ENCODE results near the gene PRPSAP1.
"Not testable (repeated sequence)": the region's sequence is repeated elsewhere in the genome, so short reads cannot be mapped to it uniquely, and the experiment has no call there.

PRPSAP1 gene

DNA sequence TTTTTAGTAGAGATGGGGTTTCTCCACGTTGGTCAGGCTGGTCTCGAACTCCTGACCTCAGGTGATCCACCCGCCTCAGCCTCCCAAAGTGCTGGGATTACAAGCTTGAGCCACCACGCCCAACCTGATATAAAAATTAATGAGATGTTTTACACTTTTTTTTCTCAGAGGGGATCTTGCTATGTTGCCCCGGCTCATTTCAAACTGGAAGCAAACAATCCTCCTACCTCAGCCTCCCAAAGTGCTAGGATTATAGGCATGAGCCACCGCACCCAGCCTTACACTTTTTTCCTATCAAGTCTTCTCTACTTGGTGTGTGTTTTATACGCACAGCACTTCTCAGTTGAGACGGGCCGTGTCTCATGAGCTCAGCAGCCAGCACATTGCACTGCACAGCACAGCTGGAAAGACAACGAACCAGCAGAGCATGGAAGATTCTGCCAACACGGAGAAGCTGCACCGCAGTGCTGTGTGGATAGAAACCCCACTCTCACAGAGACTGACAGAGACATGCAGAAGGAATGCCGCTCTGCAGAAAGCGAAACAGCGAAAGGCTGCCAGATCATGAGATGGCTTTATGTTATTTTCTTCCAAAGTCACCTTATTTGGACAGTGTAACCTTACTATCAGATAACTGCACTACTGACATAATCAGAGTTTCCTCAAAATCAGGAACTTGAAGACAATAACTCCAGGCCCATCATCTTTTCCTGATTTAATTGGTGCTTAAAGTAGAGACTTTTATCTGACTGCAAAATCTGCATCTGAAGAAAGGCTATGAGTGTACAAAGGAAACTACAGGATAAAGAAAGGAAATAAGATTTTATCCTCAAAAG, 39.1 kb downstream of the PRPSAP1 start:
- no peak for DNase-seq

DNA sequence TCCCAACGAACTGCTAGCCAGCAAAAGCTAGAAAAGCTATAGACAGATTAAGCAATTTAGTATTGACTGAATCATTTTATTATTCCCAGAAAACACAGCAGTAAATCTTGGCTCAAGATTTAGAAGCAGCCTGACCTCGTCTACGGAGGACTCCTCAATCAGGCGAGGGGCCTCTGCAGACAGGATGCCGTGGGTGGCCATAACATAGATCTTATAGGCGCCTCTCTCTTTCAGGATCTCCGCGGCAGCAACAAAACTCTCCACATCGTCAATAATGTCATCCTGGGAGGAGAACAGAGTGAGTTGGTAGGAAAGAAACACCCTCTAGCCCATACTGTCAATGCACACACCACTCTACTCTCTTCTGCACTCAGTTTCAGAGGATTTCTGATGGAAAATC, 41.0 kb downstream of the PRPSAP1 start:
- no peak for DNase-seq

DNA sequence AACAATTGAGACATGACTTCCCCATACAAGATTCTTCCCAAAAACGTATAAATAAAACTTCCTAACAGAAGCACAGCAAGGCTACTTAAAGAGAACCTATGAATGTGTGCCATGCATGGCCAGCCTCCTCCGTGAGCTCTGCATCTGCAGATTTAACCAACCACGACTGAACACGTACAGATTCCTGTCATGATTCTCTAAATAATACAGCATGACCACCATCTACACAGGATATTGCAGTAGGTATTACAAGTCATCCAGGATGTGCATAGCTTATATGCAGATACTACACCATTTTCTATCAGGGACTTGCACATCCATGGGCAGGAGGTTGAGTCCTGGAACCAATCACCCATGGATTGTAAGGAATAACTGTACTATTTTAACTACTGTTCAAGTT, 44.3 kb downstream of the PRPSAP1 start:
- no peak for DNase-seq

DNA sequence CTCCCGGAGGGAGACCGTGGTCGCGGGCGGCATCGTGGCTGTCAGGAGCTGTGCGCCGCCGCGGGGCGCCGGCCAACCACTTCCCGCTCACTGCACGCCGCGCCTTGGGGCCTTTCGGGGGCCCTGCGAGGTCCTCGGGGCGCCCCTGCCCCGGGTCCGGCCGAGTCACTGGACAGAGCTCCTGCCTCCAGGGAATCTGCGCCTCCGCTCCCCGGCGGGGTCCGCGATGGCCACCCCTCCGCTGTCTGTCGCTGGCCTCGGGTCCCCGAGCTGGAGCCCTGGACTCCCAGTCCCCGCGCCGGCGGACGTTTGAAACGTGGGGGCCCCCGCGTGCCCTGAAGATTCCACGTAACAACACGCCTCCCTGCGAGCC, 45.8 kb downstream of the PRPSAP1 start, which contains the start of gene QRICH2:
Gene QRICH2, minus strand, starts transcription at position 311 of the 373 bp plus-strand sequence. Its CDS starts 278 bp downstream, at position 33.
- DNase-seq = no peak

DNA sequence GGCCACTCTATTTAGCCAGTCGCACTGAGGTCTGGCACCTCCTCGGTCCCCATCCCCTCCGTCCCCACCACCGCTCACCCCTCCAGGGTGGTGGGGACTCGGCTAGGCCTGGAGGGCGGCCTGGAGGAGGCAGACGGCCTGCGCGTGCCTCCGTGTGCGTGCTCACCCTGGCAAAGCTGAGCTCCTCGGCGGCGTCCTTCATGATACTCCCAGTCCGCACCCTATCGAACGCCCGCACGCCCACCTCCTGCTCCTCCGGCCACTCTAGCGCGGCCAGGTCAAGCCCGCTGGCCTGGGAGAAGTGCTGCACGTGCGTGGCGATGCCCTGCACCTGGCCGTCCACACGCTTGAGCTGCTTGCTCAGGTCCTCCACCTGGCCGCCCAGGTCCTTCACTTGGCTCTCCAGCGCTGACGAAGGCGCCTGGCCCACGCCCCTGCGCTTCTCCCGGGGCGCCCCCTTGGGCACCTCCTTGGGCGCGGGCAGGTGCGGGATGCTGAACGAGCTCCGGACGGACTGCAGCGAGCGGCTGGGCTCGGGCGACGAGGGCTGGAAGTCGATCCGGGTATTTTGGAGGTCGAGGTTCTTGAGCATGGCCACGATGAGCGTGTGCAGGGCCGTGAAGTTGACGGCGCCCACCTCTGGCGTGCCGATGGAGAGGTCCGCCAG, 46.3 kb downstream of the PRPSAP1 start:
- DNase-seq = no peak

DNA sequence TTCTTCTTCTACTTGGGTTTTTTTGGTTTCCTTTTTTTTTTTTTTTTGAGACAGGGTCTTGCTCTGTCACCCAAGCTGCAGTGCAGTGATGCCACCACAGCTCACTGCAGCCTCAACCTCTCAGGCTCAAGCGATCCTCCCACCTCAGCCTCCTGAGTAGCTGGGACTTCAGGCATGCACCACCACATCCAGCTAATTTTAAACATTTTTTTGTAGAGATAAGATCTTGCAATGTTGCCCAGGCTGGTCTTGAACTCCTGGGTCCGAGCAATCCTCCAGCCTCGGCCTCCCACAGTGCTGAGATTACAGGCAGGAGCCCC, 48.6 kb downstream of the PRPSAP1 start:
- not testable (repeated sequence) for DNase-seq

DNA sequence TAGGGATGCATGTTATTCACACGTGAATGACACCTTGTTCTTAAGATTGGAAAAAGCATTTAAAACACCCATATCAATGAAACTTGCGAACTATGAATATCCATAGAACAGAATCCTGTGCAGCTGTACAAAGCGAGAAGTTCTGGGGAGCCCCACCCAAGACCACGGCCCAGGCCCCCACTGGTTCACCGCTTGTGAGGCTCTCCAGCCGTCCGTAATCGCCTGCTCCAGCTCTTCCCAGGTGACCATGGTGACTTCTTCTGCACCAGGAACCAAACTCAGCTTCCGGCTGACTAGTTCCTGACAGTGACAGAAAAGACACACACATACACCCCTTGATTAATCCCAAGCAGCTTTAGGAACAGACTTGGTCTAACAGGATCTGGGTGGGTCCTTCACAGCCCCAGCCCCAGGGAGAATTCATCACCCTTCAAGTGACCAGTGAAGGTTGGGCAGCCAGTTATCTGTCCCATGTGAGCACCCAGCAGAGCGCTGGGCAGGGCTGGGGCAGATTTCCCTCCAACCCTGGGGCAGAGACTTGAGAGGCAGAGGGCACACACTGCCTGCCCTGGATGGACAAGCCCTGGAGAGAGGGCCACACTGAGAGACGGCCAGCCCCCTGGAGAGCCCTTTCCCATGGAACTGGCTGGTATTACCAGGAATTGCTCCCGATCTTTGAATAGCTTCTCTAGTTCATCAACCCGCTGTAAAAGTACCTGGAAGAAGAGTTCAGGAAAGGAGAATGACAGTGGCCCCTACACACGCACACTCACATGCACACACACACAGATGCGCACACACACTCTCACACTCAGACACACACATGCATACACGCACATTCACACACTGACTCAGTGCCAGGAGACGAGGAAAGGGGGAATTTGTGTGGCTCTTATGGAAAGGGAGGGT, 49.2 kb downstream of the PRPSAP1 start:
- no peak for DNase-seq

DNA sequence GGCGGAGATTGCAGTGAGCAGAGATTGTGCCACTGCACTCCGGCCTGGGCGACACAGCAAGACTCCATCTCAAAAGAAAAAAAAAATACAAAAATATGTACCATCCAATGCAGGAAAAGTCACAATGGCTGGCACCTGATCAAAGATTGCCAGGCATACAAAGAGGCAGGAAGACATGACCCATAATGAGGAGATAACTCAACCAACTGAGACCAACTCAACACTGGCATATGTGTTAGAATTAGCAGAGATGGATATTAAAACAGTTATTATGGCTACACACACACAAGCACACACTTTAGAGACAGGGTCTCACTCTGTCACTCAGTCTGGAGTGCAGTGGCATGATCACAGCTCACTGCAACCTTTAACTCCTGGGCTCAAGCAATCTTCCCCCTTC, 56.3 kb downstream of the PRPSAP1 start:
- no peak for DNase-seq

DNA sequence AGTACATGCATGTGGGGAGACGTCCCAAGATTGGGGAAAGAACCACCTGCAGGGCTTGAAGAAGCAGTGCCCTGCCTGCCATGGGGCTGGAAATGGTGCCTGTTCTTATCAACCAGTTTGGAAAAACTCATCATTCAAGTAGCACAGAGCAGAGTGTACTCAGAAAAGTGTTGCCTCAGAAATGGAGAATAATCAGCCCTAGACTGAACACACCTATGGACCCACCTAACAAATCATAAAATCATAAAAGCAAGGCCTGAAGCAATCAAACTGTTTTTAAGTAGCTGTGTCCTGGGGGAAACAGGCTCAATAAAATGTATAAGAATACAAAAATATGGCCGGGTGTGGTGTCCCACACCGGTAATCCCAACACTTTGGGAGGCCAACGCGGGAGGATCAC, 56.8 kb downstream of the PRPSAP1 start:
- DNase-seq = no peak

DNA sequence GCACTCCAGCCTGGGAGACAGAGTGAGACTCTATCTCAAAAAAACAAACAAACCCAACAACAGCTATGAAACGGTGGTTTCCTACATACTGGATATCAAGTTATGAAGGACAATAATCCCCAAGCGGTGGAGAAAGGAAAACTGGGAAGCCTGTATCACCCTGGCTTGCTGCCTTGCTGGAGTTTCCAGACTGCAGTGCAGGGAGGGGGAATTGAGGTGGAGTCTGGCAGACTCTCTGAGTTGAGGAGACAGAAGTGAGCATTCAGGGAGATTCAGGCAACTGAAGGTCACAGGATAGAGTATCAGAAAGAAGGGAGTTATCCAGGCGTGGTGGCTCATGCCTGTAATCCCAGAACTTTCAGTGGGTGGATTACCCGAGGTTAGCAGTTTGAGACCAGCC, 57.5 kb downstream of the PRPSAP1 start:
- peak; percentile 58 for DNase-seq

DNA sequence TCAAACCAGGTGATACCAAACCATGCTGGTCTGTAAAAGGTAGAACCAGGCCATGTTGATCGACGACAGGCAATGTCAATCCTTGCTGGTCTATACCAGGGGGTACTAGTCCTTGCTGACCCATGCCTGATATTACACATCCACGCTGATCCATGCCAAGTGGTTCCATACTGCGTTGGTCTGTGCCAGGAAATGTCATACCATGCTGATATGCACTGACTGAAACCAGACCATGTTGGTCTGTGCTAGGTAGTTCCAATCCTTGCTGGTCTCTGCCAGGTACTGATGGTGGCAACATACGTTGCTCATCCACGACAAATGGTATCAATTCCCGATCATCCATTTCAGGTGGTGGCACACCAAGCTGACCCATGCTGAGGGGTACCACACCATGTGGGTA, 60.6 kb downstream of the PRPSAP1 start:
- no peak for DNase-seq

DNA sequence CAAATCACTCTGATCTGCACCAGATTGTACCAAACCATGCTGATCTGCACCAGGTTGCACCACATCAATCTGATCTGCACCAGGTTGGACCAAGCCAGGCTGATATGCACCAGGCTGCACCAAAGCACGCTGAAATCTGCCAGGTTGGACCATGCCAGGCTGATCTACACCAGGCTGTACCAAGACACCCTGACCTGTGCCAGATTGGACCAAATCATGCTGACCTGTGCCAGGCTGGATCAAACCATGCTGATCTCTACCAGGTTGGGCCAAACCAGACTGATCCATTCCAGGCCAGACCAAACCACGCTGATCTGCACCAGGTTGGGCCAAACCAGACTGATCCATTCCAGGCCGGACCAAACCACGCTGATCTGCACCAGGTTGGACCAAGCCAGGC, 61.1 kb downstream of the PRPSAP1 start:
- DNase-seq = no peak

DNA sequence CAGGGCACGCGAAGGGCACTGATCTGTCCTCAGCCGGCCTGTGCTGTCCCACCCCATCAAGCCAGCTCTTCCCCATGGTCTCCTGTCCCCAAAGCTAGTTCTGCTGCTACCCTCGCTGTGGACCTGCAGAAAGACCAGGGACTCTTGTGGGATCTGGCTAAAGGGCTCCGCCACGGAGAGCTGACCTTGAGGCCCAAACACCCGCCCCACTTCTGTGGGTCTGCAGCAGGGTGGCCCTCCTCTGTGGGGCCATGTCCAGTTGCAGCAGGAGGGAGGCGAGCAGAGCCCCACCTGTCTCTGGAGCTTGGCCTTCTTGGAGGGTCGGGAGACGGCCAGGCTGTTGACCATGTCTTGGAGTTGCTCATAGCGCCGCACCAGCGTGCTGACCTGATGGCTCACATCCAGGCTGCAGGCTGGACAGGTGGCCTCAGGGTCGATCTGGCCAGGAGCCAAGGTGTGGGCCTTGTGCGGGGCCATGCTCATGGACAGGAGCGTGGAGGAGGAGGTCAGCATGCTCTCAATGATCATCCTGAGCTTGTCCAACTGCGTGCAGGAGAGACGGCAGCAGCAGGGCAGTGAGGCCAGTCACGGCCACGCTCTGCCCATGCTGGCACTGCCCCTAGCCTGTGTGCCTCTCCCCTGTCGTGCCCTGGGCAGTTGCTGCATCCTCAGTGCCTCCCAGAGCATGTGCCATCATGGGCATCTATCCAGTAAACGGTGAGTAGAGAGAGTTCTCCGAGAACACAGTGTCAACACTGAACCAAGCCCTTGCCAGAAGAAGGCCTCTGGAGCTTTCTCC, 71.9 kb downstream of the PRPSAP1 start:
- DNase-seq = no peak

DNA sequence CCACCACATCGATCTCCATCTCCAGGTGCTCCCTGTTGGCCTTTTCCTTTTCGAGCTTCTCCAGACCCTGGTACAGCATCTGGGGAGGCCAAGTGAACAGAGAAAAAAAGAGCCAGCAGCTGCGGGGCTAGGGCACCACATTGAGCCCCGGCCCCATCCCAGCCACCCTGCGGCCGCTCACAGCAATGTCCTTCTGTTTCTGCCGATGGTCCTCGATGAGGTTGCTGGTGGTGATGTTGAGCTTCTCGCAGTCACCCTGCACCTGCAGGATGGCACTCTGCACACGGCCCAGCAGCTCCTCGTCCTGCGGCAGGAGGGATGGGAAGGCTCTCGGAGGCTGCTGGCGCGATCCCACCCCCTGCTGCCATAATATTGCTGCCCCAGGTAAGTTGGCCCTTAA, 73.1 kb downstream of the PRPSAP1 start:
- no peak for DNase-seq

DNA sequence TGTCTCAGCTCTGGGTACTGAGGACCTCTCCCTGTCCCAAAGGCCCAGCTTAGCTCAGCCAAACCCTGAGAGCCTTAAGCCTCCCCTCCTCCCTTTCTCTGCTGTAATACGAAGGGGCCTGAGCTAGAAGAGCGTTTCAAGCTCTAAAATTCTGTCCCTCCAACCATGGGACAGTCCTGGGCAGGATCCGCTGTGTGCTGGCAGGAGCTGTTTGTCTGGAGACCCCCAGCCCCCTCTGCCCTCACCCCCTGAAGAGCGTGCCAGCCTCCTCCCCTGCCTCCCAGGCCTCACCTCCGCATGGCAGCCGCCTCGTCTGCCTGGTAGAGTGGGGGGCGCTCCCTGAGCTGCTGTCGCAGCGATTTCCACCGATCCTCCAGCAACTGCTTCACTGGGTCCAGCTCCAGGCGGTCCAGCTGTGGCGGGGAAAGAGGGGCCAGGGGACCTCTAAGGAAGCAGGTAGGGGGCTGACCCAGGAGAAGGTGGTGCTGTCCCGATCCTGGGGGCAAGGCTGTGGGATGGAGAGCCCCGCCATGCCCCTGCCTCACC, 73.9 kb downstream of the PRPSAP1 start:
- no peak for DNase-seq

DNA sequence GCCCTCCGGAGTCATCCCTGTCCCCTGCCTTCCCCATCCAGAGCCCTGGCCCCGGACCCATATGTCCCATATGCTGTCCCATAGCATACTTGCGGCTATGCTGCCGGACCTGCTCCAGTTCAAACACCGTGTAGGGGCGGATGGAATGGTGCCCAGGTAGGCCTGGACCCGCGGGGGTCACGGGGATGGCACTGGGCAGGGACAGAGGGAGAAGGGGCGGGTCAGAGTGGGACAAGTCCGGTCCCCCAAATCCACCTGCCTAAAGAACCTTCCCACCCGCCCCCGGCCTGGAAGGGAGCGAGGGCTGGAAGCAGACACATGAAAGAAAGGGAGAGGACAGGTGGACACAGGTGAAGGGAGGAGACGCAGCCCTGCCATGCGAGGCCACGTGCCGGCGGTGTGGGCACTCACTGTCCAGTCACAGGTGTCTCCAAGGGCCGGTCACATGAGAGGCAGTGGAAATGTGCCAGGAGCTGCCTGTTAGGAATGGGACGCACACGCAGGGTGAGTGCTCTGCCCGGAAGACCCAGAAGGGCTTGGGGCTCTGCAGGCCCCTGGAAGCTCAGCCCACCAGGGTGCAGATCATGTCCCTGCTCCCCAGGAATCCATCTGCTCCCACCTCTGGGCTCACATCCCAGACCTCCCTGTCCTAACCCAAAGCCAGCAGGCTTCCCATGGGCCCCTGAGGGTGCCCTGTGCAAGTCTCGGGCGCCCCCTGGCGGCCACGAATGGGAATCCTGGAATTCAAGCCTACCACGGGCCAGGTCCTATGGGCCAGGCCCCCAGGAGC, 74.6 kb downstream of the PRPSAP1 start:
- peak; percentile 89 for DNase-seq

DNA sequence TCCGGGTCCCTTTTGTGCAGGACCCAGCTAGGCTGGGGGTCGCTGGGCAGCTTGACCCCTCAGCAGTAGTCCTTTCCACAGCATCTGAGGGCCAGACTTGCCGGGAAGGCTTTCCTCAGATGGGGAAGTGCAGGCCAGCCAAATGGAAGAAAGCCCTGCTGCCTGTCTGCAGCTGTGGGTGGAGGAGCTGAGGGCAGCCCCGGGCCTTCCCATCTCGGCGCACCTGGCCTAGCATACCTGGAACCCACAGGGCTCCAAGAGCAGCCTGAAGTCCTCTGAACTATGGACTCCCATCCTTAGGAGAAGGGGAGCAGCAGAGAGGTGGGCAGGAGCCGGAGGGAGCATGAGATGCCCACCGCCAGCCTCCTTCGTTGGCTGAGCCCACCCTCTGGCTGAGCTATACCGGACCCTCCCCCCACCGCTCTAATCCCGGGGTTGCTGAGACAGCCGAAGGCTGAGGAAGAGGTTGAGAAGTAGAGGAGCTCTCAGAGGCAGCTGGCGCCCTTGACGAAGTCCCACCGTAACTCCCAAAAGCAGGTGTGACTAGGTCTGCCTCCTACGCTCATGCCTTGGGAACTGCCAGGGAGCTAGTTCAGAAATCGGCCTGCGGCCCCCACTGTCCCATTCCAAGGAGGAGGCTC, 75.3 kb downstream of the PRPSAP1 start:
- no peak for DNase-seq

DNA sequence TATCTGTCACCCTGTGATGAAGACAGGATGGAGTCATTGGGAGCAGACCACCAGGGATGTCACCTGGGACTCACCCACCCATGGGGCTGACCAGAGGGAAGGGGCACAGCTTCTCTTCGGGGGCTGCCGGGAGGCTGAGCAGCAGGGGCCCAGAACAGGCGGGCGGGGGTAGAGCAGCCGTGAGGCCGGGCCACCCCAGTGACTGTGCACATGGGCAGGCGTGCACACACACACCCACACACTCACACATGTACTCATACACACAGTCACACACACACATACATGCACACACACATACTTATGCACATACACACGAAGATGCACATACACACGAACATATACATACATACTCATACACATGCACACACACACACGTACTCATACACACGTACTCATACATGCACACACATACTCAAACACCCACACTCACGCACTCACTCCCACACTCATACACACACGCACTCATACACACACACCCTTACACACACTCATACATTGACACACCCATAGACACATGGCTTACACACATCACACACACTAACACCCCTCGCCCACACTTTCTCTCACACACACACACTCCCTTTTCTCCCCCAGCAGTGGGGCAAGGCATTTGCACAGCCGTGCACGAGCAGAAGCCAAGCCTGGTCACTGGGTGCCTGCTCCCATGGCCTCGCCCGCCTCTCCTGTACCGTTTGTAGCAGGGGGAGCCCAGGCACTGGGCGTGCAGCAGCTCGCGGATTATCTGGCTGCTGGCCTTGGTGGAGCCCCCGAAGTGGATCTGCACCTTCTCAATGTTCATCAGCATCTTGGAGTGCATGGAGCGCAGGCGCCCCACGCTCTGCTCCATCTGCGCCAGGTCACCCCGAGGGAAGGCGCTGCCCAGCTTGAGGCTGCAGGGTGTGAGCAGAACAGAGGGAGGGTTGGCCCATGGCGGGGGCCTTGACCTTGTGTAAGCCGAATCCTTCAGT, 76.1 kb downstream of the PRPSAP1 start:
- DNase-seq = no peak

DNA sequence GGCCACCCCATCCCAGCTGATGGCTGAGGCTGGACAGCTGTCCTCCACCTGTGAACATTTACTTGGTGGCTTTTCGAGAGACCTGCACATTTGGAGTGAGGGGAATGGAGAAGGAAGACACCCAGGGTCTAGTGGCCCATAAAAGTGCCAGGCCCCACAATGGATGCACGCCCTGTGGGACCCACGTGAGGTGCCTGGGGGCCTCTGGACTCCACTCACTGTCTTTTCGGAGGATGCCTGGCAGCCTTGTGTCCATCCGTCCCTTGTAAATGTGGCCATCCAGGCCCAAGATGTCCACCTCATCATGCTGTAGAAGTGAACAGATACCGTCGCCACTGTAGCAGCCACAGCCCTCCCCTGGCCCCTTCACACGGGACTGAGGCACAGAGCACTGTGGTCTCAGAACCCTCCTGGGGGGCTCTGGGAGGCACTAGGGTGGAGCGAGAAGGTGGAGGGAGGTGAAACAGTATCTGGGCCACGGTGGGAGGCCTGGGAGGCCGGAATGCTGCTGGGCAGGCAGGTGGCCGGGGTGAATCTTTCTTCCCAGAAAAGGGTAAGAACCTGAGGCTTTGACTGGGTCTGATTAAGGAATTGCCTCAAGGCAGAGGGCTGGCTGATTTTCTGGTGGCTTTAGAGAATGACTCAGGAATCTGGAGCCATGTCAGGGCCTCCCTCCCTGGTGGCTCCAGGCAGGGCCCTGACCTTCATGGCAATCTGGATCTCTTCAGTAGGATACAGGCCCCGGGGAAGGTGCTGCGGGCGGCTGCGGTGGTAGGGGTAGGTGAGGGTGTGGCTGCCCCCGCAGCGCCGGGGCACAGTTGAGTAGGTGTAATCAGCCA, 77.0 kb downstream of the PRPSAP1 start:
- no peak for DNase-seq

All from right hindlimb (tissue), 1 donor.